Measurements from ENCODE around the gene SLC35E2B. TPM values are rescaled to one million over a fixed set of nuclear protein-coding genes. Genes with fewer than 3 reads are reported as not detected.

Gene SLC35E2B
- total RNA-seq, 1 experiment from 2014 or later, result 51.3 TPM

DNA sequence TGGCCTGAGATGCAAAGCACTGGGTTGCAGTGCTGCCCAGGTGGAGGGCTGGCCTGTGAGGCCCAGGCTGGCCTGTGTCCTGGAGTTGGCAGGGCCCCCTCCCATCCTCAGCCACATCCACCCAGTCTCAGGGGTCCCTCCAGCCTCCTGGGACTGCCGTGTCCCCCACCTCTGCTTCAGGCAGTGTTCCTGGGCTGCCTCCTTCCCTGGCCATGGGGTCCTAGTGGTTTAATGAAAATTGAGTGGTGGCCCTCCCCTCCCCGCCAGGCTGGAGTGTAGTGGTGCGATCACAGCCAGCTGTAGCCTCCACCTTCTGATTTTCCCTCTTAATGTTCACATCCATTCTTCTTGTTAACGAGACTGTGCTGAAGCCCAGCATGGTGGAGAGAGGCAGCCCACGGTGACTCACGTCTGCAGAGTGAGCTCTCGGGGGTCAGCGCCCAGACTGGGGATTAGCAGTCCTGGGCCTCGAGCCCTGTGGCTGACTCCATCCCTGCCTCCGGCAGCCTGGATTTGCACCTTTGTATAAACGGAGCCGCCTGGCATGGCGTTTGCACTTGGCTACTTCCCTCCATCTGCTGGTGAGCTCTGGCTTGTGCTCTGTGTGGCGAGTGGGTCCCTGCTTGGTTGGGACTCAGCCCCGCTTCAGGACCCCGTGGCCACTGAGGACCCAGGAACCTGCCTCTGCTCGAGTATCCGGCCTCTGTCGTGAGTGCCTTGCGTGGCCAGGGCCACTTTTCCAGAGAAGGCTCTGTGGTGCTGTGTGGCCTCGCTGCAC is 70.4 kb downstream of the SLC35E2B start (continued):
- TF ChIP-seq, protein P1, sequence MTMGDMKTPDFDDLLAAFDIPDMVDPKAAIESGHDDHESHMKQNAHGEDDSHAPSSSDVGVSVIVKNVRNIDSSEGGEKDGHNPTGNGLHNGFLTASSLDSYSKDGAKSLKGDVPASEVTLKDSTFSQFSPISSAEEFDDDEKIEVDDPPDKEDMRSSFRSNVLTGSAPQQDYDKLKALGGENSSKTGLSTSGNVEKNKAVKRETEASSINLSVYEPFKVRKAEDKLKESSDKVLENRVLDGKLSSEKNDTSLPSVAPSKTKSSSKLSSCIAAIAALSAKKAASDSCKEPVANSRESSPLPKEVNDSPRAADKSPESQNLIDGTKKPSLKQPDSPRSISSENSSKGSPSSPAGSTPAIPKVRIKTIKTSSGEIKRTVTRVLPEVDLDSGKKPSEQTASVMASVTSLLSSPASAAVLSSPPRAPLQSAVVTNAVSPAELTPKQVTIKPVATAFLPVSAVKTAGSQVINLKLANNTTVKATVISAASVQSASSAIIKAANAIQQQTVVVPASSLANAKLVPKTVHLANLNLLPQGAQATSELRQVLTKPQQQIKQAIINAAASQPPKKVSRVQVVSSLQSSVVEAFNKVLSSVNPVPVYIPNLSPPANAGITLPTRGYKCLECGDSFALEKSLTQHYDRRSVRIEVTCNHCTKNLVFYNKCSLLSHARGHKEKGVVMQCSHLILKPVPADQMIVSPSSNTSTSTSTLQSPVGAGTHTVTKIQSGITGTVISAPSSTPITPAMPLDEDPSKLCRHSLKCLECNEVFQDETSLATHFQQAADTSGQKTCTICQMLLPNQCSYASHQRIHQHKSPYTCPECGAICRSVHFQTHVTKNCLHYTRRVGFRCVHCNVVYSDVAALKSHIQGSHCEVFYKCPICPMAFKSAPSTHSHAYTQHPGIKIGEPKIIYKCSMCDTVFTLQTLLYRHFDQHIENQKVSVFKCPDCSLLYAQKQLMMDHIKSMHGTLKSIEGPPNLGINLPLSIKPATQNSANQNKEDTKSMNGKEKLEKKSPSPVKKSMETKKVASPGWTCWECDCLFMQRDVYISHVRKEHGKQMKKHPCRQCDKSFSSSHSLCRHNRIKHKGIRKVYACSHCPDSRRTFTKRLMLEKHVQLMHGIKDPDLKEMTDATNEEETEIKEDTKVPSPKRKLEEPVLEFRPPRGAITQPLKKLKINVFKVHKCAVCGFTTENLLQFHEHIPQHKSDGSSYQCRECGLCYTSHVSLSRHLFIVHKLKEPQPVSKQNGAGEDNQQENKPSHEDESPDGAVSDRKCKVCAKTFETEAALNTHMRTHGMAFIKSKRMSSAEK (CRISPR knock-in tag; IDR thresholded peaks at IDR 0.05; ENCODE audit: borderline replicate concordance), result no peak
- TF ChIP-seq GTF2I (CRISPR knock-in tag; conservative IDR thresholded peaks at IDR 0.05) (no peak), ZNF219 (CRISPR knock-in tag; IDR thresholded peaks at IDR 0.05; ENCODE audit: borderline replicate concordance) (no peak), EMX1 (CRISPR knock-in tag; IDR thresholded peaks at IDR 0.05) (no peak), ZNF138 (CRISPR knock-in tag; conservative IDR thresholded peaks at IDR 0.05) (no peak), TEAD1 (CRISPR knock-in tag; IDR thresholded peaks at IDR 0.05) (no peak), ZBTB21 (CRISPR knock-in tag; IDR thresholded peaks at IDR 0.05; ENCODE audit: borderline replicate concordance) (no peak)

DNA sequence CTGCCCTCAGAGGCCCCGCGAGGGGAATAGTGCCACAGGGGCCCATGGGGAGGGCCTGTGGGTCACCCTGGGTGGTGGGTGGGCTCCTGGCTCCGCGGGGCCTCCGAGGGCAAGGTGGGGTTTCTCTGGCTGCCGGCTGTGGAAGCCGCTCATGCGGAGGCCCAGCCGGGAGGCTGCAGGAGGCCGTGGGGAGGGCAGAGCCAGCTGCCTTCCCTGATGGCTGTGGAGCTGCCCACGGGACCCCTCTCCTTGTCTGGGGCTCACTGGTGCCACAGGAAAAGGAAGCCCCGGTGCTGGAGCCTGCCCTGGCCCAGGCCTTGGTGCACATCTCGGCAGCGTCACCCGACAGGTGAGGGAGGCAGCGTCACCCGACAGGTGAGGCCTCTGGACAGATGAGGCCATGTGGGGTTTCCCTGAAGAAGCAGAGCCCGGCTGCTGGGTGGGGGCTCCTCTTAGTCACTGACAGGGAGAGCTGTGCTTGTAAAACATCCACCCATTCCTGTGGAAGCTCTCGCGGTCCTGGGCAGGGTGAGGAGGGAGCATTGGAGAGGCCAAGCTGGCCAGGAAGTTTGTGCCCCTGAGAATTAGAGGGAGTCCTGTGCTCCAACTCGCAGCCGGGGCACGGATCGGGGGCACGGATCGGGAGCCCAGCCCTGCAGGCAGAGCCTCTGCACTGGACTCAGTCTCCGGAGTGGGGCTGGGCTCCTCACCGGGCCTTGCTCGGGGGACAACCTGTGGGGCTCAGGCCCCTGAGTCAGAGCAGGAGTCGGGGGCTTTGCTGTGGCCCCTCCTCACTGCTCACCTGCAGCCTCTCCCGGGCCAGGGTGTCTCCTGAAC is 71.2 kb downstream of the SLC35E2B start:
- POLR2A ChIA-PET, result no interaction called here
- CTCF ChIA-PET, result interaction anchor here (0.7 to 4.4 kb wide), 4 partner anchors 8 to 70 kb away, joined by 3 to 30 read pairs (median 4); partner anchors contain the start of gene MMP23B
- Mint-ChIP-seq H3K27me3 (ENCODE audit: low read depth) (no peaks in the 10 kb centered on the region), H3K36me3 (no peaks in the 10 kb centered on the region), H3K27ac (no peak overlapping the region), H3K9me3 (no peaks in the 10 kb centered on the region), H3K4me1 (peaks cover 2% of the 10 kb centered on the region; the same call in 1 of the 2 replicates), H3K4me3 (no peak overlapping the region)
- ATAC-seq (no peak), DNase-seq (ENCODE audit: low spot score) (no peak)
- TF ChIP-seq MXD4 (CRISPR knock-in tag; IDR thresholded peaks at IDR 0.05; ENCODE audit: borderline replicate concordance) (no peak), FOXP1 (CRISPR knock-in tag; IDR thresholded peaks at IDR 0.05; ENCODE audit: borderline replicate concordance) (no peak), GRHL2 (CRISPR knock-in tag; IDR thresholded peaks at IDR 0.05; ENCODE audit: insufficient replicate concordance, severe bottlenecking) (no peak), KAT7 (CRISPR knock-in tag; IDR thresholded peaks at IDR 0.05; ENCODE audit: borderline replicate concordance) (no peak), ZNF138 (CRISPR knock-in tag; conservative IDR thresholded peaks at IDR 0.05) (no peak)
- TF ChIP-seq, protein P2, sequence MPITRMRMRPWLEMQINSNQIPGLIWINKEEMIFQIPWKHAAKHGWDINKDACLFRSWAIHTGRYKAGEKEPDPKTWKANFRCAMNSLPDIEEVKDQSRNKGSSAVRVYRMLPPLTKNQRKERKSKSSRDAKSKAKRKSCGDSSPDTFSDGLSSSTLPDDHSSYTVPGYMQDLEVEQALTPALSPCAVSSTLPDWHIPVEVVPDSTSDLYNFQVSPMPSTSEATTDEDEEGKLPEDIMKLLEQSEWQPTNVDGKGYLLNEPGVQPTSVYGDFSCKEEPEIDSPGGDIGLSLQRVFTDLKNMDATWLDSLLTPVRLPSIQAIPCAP (CRISPR knock-in tag; IDR thresholded peaks at IDR 0.05), result no peak
- TF ChIP-seq, protein P3, sequence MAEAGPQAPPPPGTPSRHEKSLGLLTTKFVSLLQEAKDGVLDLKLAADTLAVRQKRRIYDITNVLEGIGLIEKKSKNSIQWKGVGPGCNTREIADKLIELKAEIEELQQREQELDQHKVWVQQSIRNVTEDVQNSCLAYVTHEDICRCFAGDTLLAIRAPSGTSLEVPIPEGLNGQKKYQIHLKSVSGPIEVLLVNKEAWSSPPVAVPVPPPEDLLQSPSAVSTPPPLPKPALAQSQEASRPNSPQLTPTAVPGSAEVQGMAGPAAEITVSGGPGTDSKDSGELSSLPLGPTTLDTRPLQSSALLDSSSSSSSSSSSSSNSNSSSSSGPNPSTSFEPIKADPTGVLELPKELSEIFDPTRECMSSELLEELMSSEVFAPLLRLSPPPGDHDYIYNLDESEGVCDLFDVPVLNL (CRISPR knock-in tag; IDR thresholded peaks at IDR 0.05; ENCODE audit: borderline replicate concordance, low read depth), result no peak
- TF ChIP-seq, protein P4, sequence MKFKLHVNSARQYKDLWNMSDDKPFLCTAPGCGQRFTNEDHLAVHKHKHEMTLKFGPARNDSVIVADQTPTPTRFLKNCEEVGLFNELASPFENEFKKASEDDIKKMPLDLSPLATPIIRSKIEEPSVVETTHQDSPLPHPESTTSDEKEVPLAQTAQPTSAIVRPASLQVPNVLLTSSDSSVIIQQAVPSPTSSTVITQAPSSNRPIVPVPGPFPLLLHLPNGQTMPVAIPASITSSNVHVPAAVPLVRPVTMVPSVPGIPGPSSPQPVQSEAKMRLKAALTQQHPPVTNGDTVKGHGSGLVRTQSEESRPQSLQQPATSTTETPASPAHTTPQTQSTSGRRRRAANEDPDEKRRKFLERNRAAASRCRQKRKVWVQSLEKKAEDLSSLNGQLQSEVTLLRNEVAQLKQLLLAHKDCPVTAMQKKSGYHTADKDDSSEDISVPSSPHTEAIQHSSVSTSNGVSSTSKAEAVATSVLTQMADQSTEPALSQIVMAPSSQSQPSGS (CRISPR knock-in tag; IDR thresholded peaks at IDR 0.05; ENCODE audit: borderline replicate concordance, low read depth), result no peak
- TF ChIP-seq, protein P5, sequence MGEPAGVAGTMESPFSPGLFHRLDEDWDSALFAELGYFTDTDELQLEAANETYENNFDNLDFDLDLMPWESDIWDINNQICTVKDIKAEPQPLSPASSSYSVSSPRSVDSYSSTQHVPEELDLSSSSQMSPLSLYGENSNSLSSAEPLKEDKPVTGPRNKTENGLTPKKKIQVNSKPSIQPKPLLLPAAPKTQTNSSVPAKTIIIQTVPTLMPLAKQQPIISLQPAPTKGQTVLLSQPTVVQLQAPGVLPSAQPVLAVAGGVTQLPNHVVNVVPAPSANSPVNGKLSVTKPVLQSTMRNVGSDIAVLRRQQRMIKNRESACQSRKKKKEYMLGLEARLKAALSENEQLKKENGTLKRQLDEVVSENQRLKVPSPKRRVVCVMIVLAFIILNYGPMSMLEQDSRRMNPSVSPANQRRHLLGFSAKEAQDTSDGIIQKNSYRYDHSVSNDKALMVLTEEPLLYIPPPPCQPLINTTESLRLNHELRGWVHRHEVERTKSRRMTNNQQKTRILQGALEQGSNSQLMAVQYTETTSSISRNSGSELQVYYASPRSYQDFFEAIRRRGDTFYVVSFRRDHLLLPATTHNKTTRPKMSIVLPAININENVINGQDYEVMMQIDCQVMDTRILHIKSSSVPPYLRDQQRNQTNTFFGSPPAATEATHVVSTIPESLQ (CRISPR knock-in tag; IDR thresholded peaks at IDR 0.05), result no peak
- TF ChIP-seq, protein P6, sequence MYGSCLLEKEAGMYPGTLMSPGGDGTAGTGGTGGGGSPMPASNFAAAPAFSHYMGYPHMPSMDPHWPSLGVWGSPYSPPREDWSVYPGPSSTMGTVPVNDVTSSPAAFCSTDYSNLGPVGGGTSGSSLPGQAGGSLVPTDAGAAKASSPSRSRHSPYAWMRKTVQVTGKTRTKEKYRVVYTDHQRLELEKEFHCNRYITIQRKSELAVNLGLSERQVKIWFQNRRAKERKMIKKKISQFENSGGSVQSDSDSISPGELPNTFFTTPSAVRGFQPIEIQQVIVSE (CRISPR knock-in tag; IDR thresholded peaks at IDR 0.05; ENCODE audit: borderline replicate concordance), result no peak
